GM18520 (cell line): Measurements from ENCODE around the gene KIAA1549.
"Not testable (repeated sequence)": the region's sequence is repeated elsewhere in the genome, so short reads cannot be mapped to it uniquely, and the experiment has no call there.

Experiments used
- ATAC-seq: cut with Tn5 transposase; IDR thresholded peaks from one replicate; pipeline ENCODE4 v1.9.1; 2021; ENCODE audit not compliant: unreplicated experiment

The KIAA1549 gene

GRCh38 chr7:138821912-138822311, 159.3 kb downstream of the KIAA1549 start:
- no peak for ATAC-seq

GRCh38 chr7:138819625-138820024, 161.6 kb downstream of the KIAA1549 start:
- ATAC-seq: no peak

- no peak for ATAC-seq
These were observed 164.5 kb downstream of the KIAA1549 start for GRCh38 chr7:138816650-138817049.

GRCh38 chr7:138814816-138815332, 166.3 kb downstream of the KIAA1549 start:
- ATAC-seq: no peak

GRCh38 chr7:138813945-138814344, 167.2 kb downstream of the KIAA1549 start:
- no peak for ATAC-seq

- ATAC-seq: not testable (repeated sequence)
These were observed 169.9 kb downstream of the KIAA1549 start for GRCh38 chr7:138811327-138811726.

GRCh38 chr7:138809346-138809745, 171.8 kb downstream of the KIAA1549 start:
- no peak for ATAC-seq

- ATAC-seq: no peak
These were observed 176.6 kb downstream of the KIAA1549 start for GRCh38 chr7:138804618-138805017.

GRCh38 chr7:138802706-138803105, 178.5 kb downstream of the KIAA1549 start:
- ATAC-seq: no peak

GRCh38 chr7:138801256-138801655, 179.9 kb downstream of the KIAA1549 start:
- no peak for ATAC-seq

GRCh38 chr7:138799336-138800000, 181.7 kb downstream of the KIAA1549 start:
- no peak for ATAC-seq

- no peak for ATAC-seq
These were observed 182.4 kb downstream of the KIAA1549 start for GRCh38 chr7:138798836-138799235.

- ATAC-seq: no peak
These were observed 183.4 kb downstream of the KIAA1549 start, which contains the start of the genes ATP6V0A4 and TMEM213 for GRCh38 chr7:138797715-138798320. Gene ATP6V0A4 (minus strand): TSS chr7:138798196. CDS start chr7:138771247, 26,949 bp downstream. Gene TMEM213 (plus strand): TSS chr7:138797994. CDS start chr7:138798105, 111 bp downstream.

- ATAC-seq: not testable (repeated sequence)
These were observed 184.1 kb downstream of the KIAA1549 start for GRCh38 chr7:138797046-138797445.

GRCh38 chr7:138796038-138796615, 185.1 kb downstream of the KIAA1549 start:
- ATAC-seq: no peak

GRCh38 chr7:138785587-138786437, 195.4 kb downstream of the KIAA1549 start:
- ATAC-seq: no peak

GRCh38 chr7:138784692-138785091, 196.5 kb downstream of the KIAA1549 start:
- ATAC-seq: no peak
